GM18907 (cell line): Measurements from ENCODE around the gene CSGALNACT2.

ENCODE experiments used
- ATAC-seq: cut with Tn5 transposase; IDR thresholded peaks from one replicate; pipeline ENCODE4 v1.9.1; 2021; ENCODE audit warnings: mild to moderate bottlenecking, moderate library complexity; ENCODE audit not compliant: unreplicated experiment

Gene CSGALNACT2

DNA sequence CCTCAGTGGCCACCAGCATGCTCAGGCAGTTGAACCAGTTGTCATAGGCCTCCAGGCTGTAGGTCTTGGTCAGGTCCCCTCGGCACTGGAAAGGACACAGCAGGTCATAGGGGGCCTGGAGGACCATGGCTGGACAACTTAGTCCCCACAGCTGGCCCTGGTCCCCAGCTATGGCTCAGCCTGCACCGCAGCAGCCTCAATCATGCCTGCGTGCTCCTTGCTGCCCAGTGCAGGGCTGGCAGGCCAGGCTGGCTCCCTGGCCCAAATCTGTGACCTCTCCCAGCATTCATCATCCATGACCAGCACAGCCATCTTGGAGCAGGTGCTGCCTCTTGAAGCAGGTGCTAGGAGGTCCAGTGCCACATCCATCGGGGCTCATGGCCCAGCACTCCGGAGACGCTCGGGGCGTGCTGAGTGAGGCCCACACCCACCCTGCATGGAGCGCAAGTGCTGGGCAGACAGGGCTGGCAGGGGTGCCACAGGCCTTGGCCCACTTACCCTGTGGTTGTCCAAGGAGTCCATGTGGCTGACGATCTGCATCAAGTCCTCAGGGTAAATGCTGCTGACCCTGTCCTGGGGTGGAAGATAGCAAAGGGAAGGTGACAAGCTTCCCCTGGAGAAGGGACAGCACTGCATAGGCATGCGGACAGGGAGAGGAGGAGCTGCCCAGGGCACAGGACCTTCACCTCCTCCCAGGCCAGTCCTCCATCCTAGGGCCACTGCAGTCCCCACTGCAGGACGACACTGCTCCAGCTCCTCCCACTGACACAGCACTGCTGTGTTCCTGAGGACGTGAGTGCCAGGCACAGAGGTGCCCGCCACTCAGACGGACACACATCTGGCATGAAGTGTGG lies 61.7 kb downstream of the CSGALNACT2 start:
- ATAC-seq, result no peak

DNA sequence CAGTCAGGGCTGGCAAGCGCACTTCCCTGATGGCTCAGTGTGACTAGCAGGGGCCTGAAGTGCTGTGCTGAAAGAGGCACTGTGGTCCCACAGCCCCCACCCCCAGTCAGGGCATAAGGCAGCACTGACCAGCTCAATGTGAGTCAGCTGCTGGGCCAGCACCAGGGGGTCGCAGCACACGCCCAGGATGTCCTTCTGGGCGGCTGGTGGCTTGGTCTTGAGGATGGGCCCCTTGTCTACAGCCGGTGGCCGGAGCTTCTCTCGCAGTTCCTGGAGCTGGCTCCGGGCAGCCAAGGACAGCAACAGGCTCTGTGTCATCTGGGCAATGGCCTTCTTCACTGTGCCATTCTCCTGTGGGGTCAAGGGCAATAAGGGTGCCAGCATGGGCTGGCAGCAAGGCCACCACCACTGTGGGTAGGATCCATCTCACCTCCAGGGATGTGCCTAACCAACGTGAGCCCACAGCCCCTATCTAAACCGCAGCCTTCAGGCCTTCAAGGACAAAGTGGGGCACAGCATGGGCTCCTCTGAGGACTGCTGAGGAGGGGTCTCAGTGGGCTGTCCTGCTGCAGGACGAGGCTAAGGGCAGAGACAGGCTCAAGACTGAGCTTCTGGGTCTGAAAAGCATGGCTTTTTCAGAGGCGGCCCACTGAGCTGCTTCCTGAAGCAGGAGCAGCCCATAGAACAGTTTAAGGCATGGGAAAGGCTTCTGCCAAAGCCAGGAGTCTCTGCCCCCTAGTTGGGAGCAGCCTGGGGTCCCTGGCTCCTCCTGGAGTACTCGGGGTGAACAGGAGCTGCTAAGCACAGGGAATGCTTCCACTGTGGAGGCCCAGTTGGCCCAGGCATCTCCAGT lies 62.5 kb downstream of the CSGALNACT2 start:
- no peak for ATAC-seq

DNA sequence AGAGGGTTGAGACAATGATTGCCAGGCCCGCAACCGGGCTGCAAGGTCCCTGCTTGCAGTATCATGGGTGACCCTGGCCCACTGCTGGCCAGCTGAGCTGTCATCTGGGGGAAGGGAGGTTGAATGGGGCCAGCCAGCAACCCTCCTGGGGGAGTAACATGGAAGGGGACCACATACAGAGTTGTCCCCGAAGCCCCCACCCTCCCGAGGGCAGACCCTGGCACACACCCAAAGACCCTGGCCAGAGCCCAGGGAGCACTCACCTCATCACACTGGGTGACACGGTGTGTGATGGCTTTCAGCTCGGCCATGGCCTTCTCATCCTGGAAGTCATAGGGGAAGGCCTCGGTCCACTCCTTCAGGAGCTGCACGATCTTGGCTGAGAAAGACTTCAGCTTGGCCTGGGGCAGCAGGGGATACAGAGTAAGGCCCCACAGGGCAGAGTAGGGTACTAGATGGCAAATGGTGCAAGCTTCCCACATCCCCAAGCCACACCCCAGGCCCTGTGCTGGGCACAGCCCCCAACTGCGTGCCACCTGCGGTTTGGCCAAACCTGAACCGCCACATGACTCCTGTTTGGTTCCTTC lies 63.4 kb downstream of the CSGALNACT2 start:
- no peak for ATAC-seq

DNA sequence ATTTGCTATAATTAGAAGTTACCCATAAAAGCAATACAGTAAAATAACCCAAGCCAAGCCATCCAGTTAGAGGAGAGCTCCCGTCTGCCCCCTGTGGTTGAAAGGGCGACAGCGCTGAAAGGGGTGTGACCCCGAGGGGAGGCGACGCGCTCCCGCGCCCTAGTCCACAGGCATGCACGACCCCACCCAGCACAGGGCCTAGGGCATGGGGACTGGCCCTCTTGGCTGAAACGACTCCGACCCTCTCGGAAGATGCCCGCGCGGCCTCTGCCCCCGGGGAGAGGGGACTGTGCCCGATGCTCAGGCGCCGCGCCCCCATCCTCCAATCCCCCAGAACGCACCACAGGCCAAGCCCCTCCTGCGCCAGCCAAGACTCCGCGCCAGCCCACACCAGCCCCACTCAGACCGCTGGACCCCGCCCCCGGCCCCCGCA lies 64.0 kb downstream of the CSGALNACT2 start:
- peak; percentile 65 for ATAC-seq

DNA sequence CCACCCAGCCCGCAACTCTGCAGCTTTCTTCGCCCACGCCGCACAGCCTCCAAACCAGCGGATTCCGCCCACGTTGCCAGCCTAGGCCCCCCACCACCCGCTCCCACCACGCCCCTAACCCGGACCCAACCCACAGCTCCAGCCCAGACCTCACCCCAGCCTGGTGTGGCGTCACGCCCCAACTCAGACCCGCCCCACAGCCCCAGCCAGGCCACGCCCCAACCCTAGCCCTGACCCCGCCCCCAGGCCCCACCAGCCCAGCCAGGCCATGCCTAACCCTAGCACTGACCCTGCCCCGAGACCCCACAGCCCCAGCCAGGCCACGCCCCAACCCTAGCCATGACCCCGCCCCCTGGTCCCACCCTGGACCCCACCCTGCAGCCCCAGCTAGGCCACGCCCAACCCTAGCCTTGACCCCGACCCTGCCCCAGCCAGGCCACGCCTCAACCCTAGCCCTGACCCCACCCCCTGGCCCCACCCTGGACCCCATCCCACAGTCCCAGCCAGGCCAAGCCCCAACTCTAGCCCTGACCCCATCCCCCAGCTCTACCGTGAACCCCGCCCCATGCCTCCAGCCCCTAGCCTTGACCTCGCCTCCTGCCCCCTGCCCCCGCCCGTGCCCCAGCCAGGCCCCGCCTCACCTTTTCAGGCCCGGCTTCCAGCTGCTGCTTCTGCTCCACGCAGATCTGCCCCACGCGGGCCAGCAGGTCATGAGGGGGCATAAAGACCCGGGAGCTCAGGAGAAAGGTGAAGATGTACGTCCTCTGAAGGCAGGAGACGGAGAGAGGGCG lies 64.6 kb downstream of the CSGALNACT2 start:
- peak; percentile 33 for ATAC-seq

DNA sequence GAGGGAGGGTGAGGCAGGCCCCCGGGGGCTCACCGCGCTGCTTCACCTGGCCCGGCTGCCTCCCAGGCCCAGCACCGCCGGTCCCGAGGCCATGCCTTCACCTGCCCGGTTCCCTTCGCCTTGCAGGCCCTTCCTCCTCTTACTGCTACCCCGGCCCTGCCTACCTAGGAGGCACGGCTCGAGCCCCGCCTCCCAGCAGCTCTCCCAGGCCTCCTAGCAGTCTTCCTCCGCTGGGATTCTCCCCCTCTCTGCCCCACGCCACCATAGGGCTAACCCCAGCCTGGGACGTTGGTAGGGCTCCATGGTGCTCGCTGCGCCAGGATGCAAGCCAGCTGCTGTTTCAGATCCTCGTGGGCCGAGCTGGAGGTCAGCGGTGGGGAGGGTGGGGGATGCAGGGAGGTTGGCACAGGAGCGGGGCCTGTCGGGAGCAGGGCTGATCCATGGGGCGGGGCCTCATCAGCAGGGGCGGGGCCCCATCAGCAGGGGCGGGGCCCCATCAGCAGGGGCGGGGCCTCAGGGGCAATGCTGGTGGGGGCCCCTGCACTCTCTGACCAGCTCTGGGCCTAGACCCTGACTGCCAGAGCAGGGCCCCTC lies 65.3 kb downstream of the CSGALNACT2 start:
- no peak for ATAC-seq

DNA sequence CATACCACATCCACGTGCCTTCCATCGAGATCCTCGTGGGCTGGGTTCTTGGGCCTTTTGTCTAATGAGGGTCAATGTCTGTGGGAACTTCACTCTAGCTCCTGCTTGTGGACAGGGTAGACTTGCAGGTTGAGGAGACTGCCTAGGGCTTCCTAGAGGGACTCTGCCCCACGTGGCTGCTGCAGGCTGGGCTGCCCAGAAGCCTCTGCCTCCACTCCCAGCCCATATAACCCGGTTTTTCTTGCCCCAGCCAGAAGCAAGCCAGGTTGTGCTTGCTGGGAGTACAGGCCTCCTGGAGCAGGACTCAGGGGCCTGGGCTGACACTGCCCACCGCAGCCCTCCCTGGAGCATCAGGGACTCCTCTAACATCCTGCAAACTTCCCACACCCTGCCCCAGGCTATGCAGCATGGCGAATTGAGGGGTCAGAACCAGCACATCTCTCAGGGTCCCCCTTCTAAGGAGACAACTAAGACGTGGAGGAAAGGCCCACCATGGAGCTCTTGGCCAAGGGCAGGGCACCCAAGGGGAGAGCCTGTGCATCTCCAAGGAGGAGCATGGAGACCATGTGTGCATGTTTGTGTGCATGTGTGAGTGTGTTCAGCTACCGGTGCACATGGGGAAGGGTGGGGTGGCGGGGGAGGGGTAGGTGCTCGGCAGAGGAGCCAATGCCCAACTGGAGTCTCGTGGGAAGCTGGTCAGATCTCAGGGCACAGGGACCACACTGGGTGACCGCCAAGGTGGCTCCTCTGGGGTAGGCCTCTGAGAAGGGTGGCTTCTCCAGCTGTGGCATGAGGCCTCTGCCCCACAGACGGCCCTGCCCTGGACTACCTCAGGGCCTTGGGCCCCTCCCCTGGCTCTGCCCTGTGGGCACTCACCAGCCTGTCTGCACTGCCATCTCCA lies 66.0 kb downstream of the CSGALNACT2 start:
- peak; percentile 1 for ATAC-seq

DNA sequence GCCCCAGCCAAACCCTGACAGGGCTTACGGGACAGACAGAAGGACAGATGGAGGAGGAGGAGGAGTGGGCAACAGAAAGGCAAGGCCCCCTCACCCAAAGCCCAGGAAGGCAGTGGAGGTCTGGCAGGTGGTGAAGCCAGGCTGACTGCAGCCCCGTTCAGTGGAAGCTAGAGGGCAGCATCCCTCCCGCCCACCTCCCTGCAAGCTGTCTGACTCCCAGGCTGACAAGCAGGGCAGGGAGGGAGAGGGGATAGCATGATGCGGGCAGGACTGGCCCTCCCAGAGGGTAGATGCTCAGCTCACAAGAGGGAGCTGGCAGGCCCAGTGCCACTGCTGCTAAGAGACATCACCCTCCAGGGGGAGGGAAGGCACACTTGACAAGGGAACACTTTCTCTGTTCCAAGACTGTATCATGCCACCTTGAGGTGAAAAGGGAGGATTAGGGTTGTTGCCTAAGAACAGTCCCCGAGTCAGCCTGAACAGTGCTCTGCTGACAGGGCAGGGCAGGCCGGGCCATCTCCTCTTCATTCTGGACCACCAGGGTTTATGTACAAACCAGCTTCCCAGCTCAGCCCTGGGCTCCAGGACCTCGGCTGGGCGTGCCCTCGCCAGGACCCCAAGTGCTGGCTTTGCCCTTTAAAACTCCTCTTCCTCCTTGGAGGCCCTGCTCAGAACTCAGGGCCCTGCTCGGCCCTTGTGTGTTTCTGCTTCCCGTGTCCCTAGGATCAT lies 66.9 kb downstream of the CSGALNACT2 start:
- peak; percentile 73 for ATAC-seq

DNA sequence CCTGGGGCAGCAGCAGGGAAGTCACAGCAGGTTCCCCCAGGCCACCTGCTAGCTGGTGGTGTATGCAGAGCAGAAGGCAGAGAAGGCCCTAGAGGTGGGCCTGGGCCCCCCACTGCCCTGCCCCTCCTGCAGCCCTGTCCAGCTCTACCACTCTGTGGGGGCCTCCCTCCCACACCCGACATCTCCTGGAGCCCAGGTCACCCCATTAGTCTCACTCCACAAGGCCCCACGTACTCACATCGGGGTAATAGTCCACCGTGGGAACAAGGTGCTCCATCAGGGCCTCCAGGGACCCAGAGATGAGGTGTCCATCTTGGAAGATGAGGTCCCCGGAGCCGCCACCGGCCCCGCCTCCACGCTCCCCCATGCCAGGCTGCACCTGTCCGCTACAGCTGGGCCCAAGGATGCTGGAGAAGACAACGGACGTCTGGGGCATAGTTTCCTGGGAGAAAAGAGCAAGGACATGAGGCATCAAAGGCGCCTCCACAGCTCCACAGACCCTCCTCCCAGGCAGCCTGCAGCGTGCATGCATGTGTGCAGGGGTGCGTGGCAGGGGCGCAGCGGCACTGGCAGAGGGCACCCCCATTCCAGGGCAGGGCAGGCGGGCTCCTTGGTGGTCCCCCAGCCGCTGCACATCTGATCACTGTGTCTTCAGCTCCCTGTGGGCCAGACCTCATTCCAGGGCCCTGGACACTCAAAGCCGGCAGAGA lies 67.6 kb downstream of the CSGALNACT2 start:
- ATAC-seq, result no peak

DNA sequence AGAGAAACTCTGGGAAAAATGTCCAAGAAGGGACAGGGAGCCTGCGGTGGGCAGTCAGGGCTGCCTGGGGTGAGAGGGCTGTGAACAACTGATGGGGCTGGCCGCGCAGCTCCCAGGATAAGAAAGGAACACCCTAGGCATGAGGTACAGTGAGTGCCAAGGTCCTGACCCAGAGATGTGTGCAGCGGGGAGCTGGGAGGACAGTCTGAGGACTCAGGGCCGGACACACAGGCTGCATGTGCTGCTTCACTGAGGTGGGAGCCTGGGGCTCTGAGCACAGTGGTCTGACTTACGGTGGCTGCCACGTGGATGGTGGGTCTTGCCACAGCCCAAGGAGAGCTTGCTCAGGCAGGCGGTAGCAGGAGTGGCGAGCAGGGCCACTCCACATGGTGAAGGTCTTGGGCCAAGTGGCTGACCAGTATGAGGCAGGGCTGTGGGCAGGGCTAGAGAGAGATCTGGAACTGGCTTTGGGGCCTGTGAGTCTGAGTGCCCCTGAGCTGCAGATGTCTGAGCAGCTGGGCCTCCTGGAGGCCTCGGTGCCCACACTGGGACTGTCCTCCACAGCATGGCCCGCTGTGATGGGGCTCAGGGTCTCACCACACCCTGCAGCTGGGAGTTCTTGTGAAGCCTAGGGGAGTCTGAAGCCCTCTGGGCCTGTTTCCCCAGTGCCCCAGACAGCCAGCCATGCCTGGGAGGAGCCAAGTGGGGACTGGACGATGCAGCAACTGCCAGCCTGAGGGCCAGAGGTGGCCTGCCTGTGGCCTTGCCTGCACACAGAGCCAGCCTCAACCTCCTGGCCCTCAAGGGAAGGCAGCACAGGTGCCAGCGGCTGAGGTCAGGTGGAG lies 68.4 kb downstream of the CSGALNACT2 start:
- no peak for ATAC-seq

DNA sequence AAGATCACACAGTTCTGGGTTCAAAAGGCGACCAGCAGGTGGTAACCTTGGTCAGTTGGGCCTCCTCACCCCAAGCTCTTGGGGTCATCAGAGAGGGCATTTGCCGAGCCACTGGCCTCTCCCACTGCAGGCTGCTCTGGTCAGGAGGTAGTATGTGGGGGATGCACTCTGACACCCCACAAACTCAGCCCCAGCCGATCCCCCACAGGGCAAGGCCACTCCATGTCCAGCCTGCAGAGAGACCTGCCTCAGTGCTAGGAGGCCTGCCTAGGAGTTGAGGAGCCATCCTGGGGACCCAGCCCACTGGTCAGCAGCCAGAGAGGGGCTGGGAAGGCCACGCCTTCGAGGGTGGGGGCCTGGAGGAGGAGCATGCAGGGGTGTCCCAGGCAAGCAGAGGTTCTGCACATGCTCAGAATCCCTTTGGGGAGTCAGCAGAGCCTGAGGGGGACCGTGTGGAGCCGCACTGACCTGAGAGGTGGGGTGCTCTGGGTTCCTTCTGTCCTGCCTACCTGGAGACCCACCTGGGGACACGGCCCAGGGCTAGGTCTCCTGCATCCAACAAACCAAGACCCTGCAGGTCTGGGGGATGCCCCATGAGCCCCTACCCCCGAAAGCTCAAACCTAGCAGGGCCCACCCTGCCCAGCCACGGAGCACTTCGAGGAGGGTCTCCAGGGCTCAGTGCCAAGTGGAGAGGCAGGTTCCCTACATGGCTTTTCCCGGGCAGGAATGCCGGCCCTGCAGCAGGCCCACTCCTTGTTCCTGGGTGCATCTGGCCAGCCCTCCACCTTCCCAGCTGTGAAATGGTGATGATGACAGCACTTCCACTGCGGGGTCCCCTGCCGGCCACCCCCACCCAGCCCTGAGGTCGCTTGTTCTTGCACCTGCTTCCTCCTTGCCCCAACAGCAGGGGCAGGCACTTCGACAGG lies 70.2 kb downstream of the CSGALNACT2 start:
- ATAC-seq, result no peak

DNA sequence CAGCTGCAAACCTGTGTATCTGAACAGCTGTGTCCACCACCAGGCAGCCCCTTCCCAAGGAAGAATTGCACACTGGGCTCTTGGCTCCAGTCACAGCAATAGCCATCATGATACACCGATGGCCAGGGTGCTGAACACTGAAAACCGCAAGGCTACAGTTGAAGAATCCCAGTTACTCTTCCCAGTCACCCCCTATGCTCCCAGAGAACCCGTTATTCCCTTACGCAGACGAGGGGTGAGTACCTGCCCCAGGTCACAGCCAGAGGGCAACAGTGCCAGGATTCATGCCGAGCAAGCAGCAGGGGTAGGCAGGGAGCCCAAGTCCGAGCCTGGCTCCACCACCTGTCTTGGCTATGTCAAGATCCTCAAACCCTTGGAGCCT lies 70.8 kb downstream of the CSGALNACT2 start:
- ATAC-seq, result no peak

DNA sequence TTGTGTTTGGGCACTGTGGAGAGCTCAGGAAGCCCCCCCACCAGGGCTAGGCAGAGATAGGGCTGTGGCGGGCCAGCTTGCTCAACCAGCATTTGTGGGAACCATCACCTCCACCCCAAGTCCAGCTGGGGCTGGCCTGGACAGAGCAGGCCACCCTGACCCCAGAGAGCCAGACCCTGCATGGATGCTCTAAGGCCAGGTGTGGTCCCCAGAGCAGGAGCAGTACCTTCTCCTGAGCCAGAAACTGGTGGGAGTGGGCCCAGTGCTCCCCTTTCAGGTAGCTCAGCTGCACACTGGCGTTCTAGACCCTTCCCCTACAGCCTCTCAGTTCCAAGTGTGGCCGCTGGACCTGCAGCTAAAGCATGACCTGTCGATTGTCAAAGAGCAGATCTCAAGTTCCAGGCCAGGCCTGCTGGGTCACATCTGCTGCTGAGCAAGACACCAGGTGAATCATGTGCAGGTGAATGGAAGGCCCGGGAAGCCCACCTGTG lies 71.5 kb downstream of the CSGALNACT2 start:
- no peak for ATAC-seq

DNA sequence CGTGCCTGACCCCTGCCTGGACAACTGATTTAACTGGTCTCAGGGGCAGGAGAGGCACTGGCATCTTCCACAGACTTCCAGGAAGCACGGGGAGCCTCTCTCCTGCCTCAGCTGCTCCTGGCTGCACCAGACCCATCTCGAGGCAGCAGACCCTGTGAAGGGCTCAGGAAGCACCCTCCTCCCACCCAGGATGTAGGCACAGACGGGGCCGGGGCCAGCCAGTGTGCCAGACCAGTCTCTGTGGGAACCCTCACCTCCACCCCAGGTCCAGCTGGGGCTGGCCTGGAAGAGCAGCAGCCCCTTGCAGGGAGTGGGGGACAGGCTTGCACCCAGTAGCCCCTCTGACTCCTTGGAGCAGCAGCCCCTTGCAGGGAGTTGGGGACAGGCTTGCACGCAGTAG lies 72.3 kb downstream of the CSGALNACT2 start:
- ATAC-seq, result no peak

DNA sequence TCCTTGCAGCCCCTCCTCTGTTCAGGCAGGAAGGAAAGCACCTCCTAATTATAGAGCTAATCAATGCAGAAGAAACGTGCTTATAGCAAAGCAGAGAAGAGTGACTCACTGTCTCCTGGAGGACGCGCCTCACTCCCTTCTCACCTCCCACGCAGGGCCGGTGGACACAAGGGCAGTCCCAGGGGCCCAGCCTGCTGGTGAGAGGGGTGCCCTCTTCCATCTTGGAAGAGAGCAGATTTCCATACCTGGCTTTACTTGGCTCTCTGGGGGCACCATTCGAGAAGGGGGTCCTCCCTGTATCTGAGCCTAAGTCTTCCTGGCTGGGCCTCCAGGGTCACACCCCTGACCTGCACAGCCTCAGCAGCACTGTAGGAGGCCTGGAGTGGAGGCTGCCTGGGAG lies 72.8 kb downstream of the CSGALNACT2 start:
- no peak for ATAC-seq
